ENCODE data around the gene PTPMT1.
A peak's percentile ranks its signal among the peaks of the same experiment; 100 is the strongest.

PTPMT1 gene

GRCh38 chr11:47599902-47600301 lies 34.5 kb downstream of the PTPMT1 start:
- no peak for DNase-seq (ENCODE audit: low spot score)
- no peak overlapping the region for H3K4me3 ChIP-seq (ENCODE audit: low read length in 2 of 2)
- no peak overlapping the region for H3K4me2 ChIP-seq (ENCODE audit: insufficient read depth, low read length, poor library complexity, severe bottlenecking)

GRCh38 chr11:47603295-47603694 lies 37.9 kb downstream of the PTPMT1 start:
- Histone ChIP-seq H3K27me3 (ENCODE audit: control insufficient read depth in 3 of 3, insufficient read depth in 3 of 3, low read depth in 1 of 3, low read length in 3 of 3) (no peaks in the 10 kb centered on the region), H2BK15ac (ENCODE audit: low read length) (no peak overlapping the region), H3K27ac (replicated peaks; ENCODE audit: low read length) (peak overlapping the region; percentile 7), H2AK5ac (ENCODE audit: low read depth, low read length) (no peak overlapping the region), H4K91ac (ENCODE audit: low read depth, low read length, poor library complexity) (no peak overlapping the region), H3K4me1 (ENCODE audit: control insufficient read depth in 2 of 2, insufficient read depth in 1 of 2, low read depth in 1 of 2, low read length in 2 of 2) (peaks cover 2 to 7% of the 10 kb centered on the region in 2 donors), H3K9ac (ENCODE audit: low read depth, low read length, poor library complexity) (no peak overlapping the region), H3K4me3 (ENCODE audit: low read length in 2 of 2) (no peak overlapping the region), H3K36me3 (replicated peaks in 1 of 2; ENCODE audit: control insufficient read depth in 2 of 2, insufficient read depth in 2 of 2, low read length in 2 of 2) (no peaks in the 10 kb centered on the region), H3K79me1 (ENCODE audit: low read depth, low read length) (no peaks in the 10 kb centered on the region), H2AFZ (ENCODE audit: low read length) (no peak overlapping the region), H4K8ac (ENCODE audit: low read depth, low read length) (no peak overlapping the region), H2BK120ac (ENCODE audit: low read depth, low read length) (no peak overlapping the region), H3K14ac (ENCODE audit: low read length) (no peak overlapping the region), H3K4me2 (ENCODE audit: insufficient read depth, low read length, poor library complexity, severe bottlenecking) (no peak overlapping the region), H3K23ac (ENCODE audit: low read depth, low read length, poor library complexity) (no peak overlapping the region), H3K9me3 (replicated peaks in 1 of 2; ENCODE audit: control insufficient read depth in 2 of 2, insufficient read depth in 1 of 2, low read depth in 1 of 2, low read length in 2 of 2) (peaks cover 0 to 2% of the 10 kb centered on the region in 2 donors), H3K18ac (ENCODE audit: low read length) (no peak overlapping the region), H3K4ac (ENCODE audit: low read length) (no peak overlapping the region), H2BK5ac (ENCODE audit: low read length) (no peak overlapping the region), H2BK12ac (ENCODE audit: low read length) (no peak overlapping the region)
- WGBS, 2 donors (ENCODE audit: extremely low coverage in 2 of 2, insufficient read length in 2 of 2, insufficient replicate concordance in 1 of 2): no CpG with 5 or more reads among the region's 4 CpGs
- DNase-seq (ENCODE audit: low spot score): no peak

More at GRCh38 chr11:47599902-47600301, 34.5 kb downstream of the PTPMT1 start:
- Histone ChIP-seq H3K27ac (replicated peaks; ENCODE audit: low read length) (no peak overlapping the region), H4K8ac (ENCODE audit: low read depth, low read length) (no peak overlapping the region), H3K27me3 (ENCODE audit: control insufficient read depth in 3 of 3, insufficient read depth in 3 of 3, low read depth in 1 of 3, low read length in 3 of 3) (peaks cover 0 to 2% (median 0%) of the 10 kb centered on the region in 3 experiments), H3K14ac (ENCODE audit: low read length) (no peak overlapping the region), H3K9ac (ENCODE audit: low read depth, low read length, poor library complexity) (no peak overlapping the region), H2BK120ac (ENCODE audit: low read depth, low read length) (no peak overlapping the region), H3K4me1 (ENCODE audit: control insufficient read depth in 2 of 2, insufficient read depth in 1 of 2, low read depth in 1 of 2, low read length in 2 of 2) (peaks cover 2 to 5% of the 10 kb centered on the region in 2 donors), H2AK5ac (ENCODE audit: low read depth, low read length) (no peak overlapping the region), H4K91ac (ENCODE audit: low read depth, low read length, poor library complexity) (no peak overlapping the region), H3K18ac (ENCODE audit: low read length) (no peak overlapping the region), H2BK15ac (ENCODE audit: low read length) (no peak overlapping the region), H3K4ac (ENCODE audit: low read length) (no peak overlapping the region), H3K36me3 (replicated peaks in 1 of 2; ENCODE audit: control insufficient read depth in 2 of 2, insufficient read depth in 2 of 2, low read length in 2 of 2) (no peaks in the 10 kb centered on the region), H2BK5ac (ENCODE audit: low read length) (no peak overlapping the region), H2BK12ac (ENCODE audit: low read length) (no peak overlapping the region), H3K79me1 (ENCODE audit: low read depth, low read length) (no peaks in the 10 kb centered on the region), H3K9me3 (replicated peaks in 1 of 2; ENCODE audit: control insufficient read depth in 2 of 2, insufficient read depth in 1 of 2, low read depth in 1 of 2, low read length in 2 of 2) (peaks cover 0 to 2% of the 10 kb centered on the region in 2 donors), H2AFZ (ENCODE audit: low read length) (no peak overlapping the region), H3K23ac (ENCODE audit: low read depth, low read length, poor library complexity) (no peak overlapping the region)
- no CpG with 5 or more reads among the region's 4 CpGs for WGBS, 2 donors (ENCODE audit: extremely low coverage in 2 of 2, insufficient read length in 2 of 2, insufficient replicate concordance in 1 of 2)

GRCh38 chr11:47605921-47606320 lies 40.5 kb downstream of the PTPMT1 start:
- no peaks in the 10 kb centered on the region for H3K79me1 ChIP-seq (ENCODE audit: low read depth, low read length)
- no peak overlapping the region for H2BK5ac ChIP-seq (ENCODE audit: low read length)
- H3K4me3 ChIP-seq (ENCODE audit: low read length in 2 of 2): no peak overlapping the region
- H3K14ac ChIP-seq (ENCODE audit: low read length): no peak overlapping the region
- H3K27ac ChIP-seq (replicated peaks; ENCODE audit: low read length): no peak overlapping the region
- H3K36me3 ChIP-seq (replicated peaks in 1 of 2; ENCODE audit: control insufficient read depth in 2 of 2, insufficient read depth in 2 of 2, low read length in 2 of 2): peaks cover 1 to 2% of the 10 kb centered on the region in 2 donors
- H3K18ac ChIP-seq (ENCODE audit: low read length): no peak overlapping the region
- H3K4ac ChIP-seq (ENCODE audit: low read length): no peak overlapping the region
- no peak overlapping the region for H3K4me2 ChIP-seq (ENCODE audit: insufficient read depth, low read length, poor library complexity, severe bottlenecking)
- no peak overlapping the region for H4K8ac ChIP-seq (ENCODE audit: low read depth, low read length)
- no peak overlapping the region for H2BK120ac ChIP-seq (ENCODE audit: low read depth, low read length)
- H2AK5ac ChIP-seq (ENCODE audit: low read depth, low read length): no peak overlapping the region
- no peak overlapping the region for H4K91ac ChIP-seq (ENCODE audit: low read depth, low read length, poor library complexity)
- H2AFZ ChIP-seq (ENCODE audit: low read length): no peak overlapping the region
- peaks cover 0 to 2% of the 10 kb centered on the region in 2 donors for H3K4me1 ChIP-seq (ENCODE audit: control insufficient read depth in 2 of 2, insufficient read depth in 1 of 2, low read depth in 1 of 2, low read length in 2 of 2)
- no peak overlapping the region for H2BK15ac ChIP-seq (ENCODE audit: low read length)
- no peaks in the 10 kb centered on the region for H3K27me3 ChIP-seq (ENCODE audit: control insufficient read depth in 3 of 3, insufficient read depth in 3 of 3, low read depth in 1 of 3, low read length in 3 of 3)
- H3K9ac ChIP-seq (ENCODE audit: low read depth, low read length, poor library complexity): no peak overlapping the region
- H3K23ac ChIP-seq (ENCODE audit: low read depth, low read length, poor library complexity): no peak overlapping the region
- WGBS, 2 donors (ENCODE audit: extremely low coverage in 2 of 2, insufficient read length in 2 of 2, insufficient replicate concordance in 1 of 2): no CpG with 5 or more reads among the region's 3 CpGs
- no peak overlapping the region for H2BK12ac ChIP-seq (ENCODE audit: low read length)
- H3K9me3 ChIP-seq (replicated peaks in 1 of 2; ENCODE audit: control insufficient read depth in 2 of 2, insufficient read depth in 1 of 2, low read depth in 1 of 2, low read length in 2 of 2): peaks cover 0 to 2% of the 10 kb centered on the region in 2 donors
- DNase-seq (ENCODE audit: low spot score): no peak

GRCh38 chr11:47606731-47607130 lies 41.3 kb downstream of the PTPMT1 start:
- H2AK5ac ChIP-seq (ENCODE audit: low read depth, low read length): no peak overlapping the region
- H3K14ac ChIP-seq (ENCODE audit: low read length): no peak overlapping the region
- no peak overlapping the region for H2BK12ac ChIP-seq (ENCODE audit: low read length)
- no peaks in the 10 kb centered on the region for H3K79me1 ChIP-seq (ENCODE audit: low read depth, low read length)
- peaks cover 1 to 10% of the 10 kb centered on the region in 2 donors for H3K36me3 ChIP-seq (replicated peaks in 1 of 2; ENCODE audit: control insufficient read depth in 2 of 2, insufficient read depth in 2 of 2, low read length in 2 of 2)
- H3K9ac ChIP-seq (ENCODE audit: low read depth, low read length, poor library complexity): no peak overlapping the region
- no peak overlapping the region for H3K23ac ChIP-seq (ENCODE audit: low read depth, low read length, poor library complexity)
- H2BK5ac ChIP-seq (ENCODE audit: low read length): no peak overlapping the region
- H3K9me3 ChIP-seq (replicated peaks in 1 of 2; ENCODE audit: control insufficient read depth in 2 of 2, insufficient read depth in 1 of 2, low read depth in 1 of 2, low read length in 2 of 2): no peaks in the 10 kb centered on the region
- H3K4me1 ChIP-seq (ENCODE audit: control insufficient read depth in 2 of 2, insufficient read depth in 1 of 2, low read depth in 1 of 2, low read length in 2 of 2): peaks cover 0 to 2% of the 10 kb centered on the region in 2 donors
- H4K91ac ChIP-seq (ENCODE audit: low read depth, low read length, poor library complexity): no peak overlapping the region
- no peak overlapping the region for H2BK120ac ChIP-seq (ENCODE audit: low read depth, low read length)
- no peak overlapping the region for H3K4ac ChIP-seq (ENCODE audit: low read length)
- H2BK15ac ChIP-seq (ENCODE audit: low read length): no peak overlapping the region
- H3K4me2 ChIP-seq (ENCODE audit: insufficient read depth, low read length, poor library complexity, severe bottlenecking): no peak overlapping the region
- no peak for DNase-seq (ENCODE audit: low spot score)
- no peak overlapping the region for H3K27ac ChIP-seq (replicated peaks; ENCODE audit: low read length)
- H3K4me3 ChIP-seq (ENCODE audit: low read length in 2 of 2): no peak overlapping the region
- WGBS, 2 donors (ENCODE audit: extremely low coverage in 2 of 2, insufficient read length in 2 of 2, insufficient replicate concordance in 1 of 2): no CpG with 5 or more reads among the region's 5 CpGs
- H3K27me3 ChIP-seq (ENCODE audit: control insufficient read depth in 3 of 3, insufficient read depth in 3 of 3, low read depth in 1 of 3, low read length in 3 of 3): no peaks in the 10 kb centered on the region
- no peak overlapping the region for H3K18ac ChIP-seq (ENCODE audit: low read length)
- H4K8ac ChIP-seq (ENCODE audit: low read depth, low read length): no peak overlapping the region
- H2AFZ ChIP-seq (ENCODE audit: low read length): no peak overlapping the region

Data from neuronal stem cell (in vitro differentiated cells).